Skeletal muscle tissue (tissue), 4 donors: ENCODE data around the gene STARD13. TPM values are rescaled to one million over a fixed set of nuclear protein-coding genes. Genes with fewer than 3 reads are reported as not detected.
"Not testable (repeated sequence)": the region's sequence is repeated elsewhere in the genome, so short reads cannot be mapped to it uniquely, and the experiment has no call there.

Experiments
- H3K27ac ChIP-seq: one replicate; pipeline ENCODE4 v1.7.0; 2013; ENCODE audit warnings: mild to moderate bottlenecking, low read depth, low read length, inconsistent platforms
- H3K27me3 ChIP-seq, 3 donors: one replicate each; pipeline ENCODE4 v1.7.0; 2013; ENCODE audit warnings: low read length in 3 of 3; ENCODE audit not compliant: control insufficient read depth in 3 of 3, insufficient read depth in 3 of 3
- H3K36me3 ChIP-seq, 3 donors: one replicate each; pipeline ENCODE4 v1.7.0; 2013; ENCODE audit warnings: low read length in 3 of 3; ENCODE audit not compliant: control insufficient read depth in 3 of 3, insufficient read depth in 3 of 3
- H3K4me1 ChIP-seq, 3 donors: one replicate each; pipeline ENCODE4 v1.7.0; 2013; ENCODE audit warnings: low read length in 3 of 3, mild to moderate bottlenecking in 3 of 3; ENCODE audit not compliant: control insufficient read depth in 3 of 3, insufficient read depth in 3 of 3
- H3K4me3 ChIP-seq, 3 donors: one replicate each; pipeline ENCODE4 v1.7.0; 2013; ENCODE audit warnings: low read length in 3 of 3
- H3K9ac ChIP-seq, 3 donors: one replicate each; pipeline ENCODE4 v1.7.0; 2013; ENCODE audit warnings: low read length in 3 of 3, mild to moderate bottlenecking in 3 of 3, moderate library complexity in 2 of 3, low read depth in 1 of 3
- H3K9me3 ChIP-seq, 3 donors: one replicate each; pipeline ENCODE4 v1.7.0; 2013; ENCODE audit warnings: low read length in 3 of 3; ENCODE audit not compliant: control insufficient read depth in 3 of 3
- total RNA-seq: library from RNA; depleted of rRNA; stranded (reverse); fragments of >200 nt; gene quantifications from one replicate; pipeline ENCODE4 v1.2.3, GENCODE V29; 2014
- donor health status: Osteomylitis.

The STARD13 gene
- total RNA-seq, 1 donor from 2014 or later = 30.3 TPM

DNA sequence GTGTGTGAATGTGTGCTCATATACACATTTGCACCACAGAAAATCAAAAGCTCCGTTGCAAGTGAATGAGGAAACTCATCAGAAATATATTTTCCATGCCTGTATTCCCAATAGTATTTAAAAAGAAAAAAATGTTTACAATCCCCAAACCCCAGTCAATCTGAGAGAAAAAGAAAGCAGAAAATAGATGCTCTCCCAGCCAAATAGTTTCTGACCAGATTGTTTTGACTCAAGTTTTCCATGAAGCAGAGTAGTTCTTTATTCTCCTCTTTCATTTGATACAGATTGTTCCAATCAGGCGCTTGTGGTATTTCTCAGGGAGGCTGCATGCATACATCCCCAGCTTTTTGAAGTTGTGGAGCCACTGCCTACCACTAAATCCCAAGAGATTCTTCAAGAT is 110.6 kb downstream of the STARD13 start:
- H3K27ac ChIP-seq = no peak overlapping the region
- no peaks in the 10 kb centered on the region for H3K27me3 ChIP-seq
- no peak overlapping the region for H3K4me3 ChIP-seq
- no peak overlapping the region for H3K9ac ChIP-seq
- H3K36me3 ChIP-seq = no peaks in the 10 kb centered on the region
- peaks cover 8 to 21% (median 13%) of the 10 kb centered on the region in 3 donors for H3K4me1 ChIP-seq
- H3K9me3 ChIP-seq = no peaks in the 10 kb centered on the region

DNA sequence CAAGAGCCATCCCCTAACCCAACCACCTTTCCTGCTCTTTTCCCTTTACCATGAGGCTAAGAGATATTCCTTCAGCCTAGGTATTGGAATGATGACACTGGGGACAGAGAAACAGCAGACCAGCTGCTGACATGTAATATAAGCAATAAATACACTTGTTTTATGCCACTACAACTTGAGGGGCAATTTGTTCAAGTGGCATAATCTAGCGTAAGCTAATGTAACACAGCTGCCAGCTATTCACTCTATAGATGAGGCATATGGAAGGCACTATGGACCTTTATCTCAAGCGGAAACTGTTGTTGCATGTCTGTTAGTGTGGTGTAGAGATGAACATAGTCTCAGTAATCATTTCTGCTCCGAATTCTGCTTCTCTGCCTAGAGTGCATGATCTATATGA is 111.1 kb downstream of the STARD13 start:
- H3K4me3 ChIP-seq = no peak overlapping the region
- H3K9ac ChIP-seq = no peak overlapping the region
- no peaks in the 10 kb centered on the region for H3K27me3 ChIP-seq
- H3K27ac ChIP-seq = no peak overlapping the region
- peaks cover 4 to 19% (median 9%) of the 10 kb centered on the region in 3 donors for H3K4me1 ChIP-seq
- H3K9me3 ChIP-seq = no peaks in the 10 kb centered on the region
- H3K36me3 ChIP-seq = no peaks in the 10 kb centered on the region

- H3K27ac ChIP-seq = peak overlapping the region; percentile 10
- no peaks in the 10 kb centered on the region for H3K9me3 ChIP-seq
- H3K36me3 ChIP-seq = no peaks in the 10 kb centered on the region
- H3K4me3 ChIP-seq = no peak overlapping the region
- no peak overlapping the region for H3K9ac ChIP-seq
- H3K4me1 ChIP-seq = peaks cover 12 to 19% (median 17%) of the 10 kb centered on the region in 3 donors
- no peaks in the 10 kb centered on the region for H3K27me3 ChIP-seq
These were observed 112.6 kb downstream of the STARD13 start for GRCh38 chr13:33172911-33173310.

DNA sequence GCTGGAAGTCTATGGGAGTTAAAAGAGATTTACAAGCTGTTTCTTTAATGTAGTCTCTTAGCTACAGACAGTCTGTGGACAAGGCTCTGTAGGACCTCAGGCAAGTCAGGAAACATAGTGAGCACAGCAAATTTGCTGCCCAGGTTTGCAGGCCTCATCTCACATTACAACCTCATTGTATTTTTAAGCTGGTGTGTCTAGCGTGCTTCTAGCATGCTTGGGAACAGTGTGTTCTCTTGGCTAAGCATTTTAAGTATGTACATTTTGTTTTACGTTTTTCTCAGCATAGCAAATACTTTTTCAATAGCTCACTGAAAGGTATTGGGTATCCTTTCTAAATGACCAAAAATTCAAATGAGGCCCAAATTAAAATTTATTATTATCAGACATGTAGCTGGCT is 113.2 kb downstream of the STARD13 start:
- H3K4me1 ChIP-seq = peaks cover 12 to 19% (median 17%) of the 10 kb centered on the region in 3 donors
- no peak overlapping the region for H3K4me3 ChIP-seq
- no peak overlapping the region for H3K9ac ChIP-seq
- H3K27me3 ChIP-seq = no peaks in the 10 kb centered on the region
- H3K27ac ChIP-seq = peak overlapping the region; percentile 10
- no peaks in the 10 kb centered on the region for H3K9me3 ChIP-seq
- H3K36me3 ChIP-seq = no peaks in the 10 kb centered on the region

GRCh38 chr13:33169273-33169980 is 116.1 kb downstream of the STARD13 start:
- Histone ChIP-seq H3K27me3 (no peaks in the 10 kb centered on the region), H3K27ac (no peak overlapping the region), H3K36me3 (peaks cover 0 to 2% (median 2%) of the 10 kb centered on the region in 3 donors), H3K9ac (no peak overlapping the region), H3K4me1 (peaks cover 12 to 17% (median 14%) of the 10 kb centered on the region in 3 donors), H3K9me3 (no peaks in the 10 kb centered on the region), H3K4me3 (no peak overlapping the region)

DNA sequence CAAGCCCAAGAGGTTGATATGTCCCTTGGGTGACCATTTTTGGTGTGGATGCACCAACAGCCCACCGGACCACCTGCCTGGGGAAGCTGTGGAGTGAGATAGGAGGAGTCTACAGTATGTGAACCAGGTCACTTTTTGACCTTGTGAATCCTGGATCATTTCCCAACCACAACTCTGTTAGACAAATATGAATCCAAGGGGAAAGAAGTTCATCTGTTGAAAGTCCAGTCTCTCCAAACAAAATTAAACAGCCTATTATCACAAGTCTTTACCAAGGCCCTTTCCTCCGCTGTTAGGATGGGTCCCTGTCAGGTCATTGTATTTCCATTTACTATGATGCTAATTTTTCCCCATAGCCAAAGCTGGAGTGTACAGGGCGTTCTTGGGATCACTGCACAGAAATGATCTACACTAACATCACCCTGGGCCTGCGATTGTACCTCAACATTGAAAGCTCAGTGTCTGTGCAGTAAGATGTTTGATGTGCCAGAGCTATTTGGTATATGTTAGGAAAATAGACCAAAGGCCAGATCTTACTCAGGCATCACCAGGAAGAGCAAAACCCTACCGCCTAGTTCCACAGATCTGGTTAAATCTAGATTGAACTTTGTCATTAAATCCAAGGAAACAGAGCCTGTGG is 117.1 kb downstream of the STARD13 start:
- no peaks in the 10 kb centered on the region for H3K27me3 ChIP-seq
- H3K27ac ChIP-seq = no peak overlapping the region
- peaks cover 0 to 2% (median 2%) of the 10 kb centered on the region in 3 donors for H3K36me3 ChIP-seq
- no peaks in the 10 kb centered on the region for H3K9me3 ChIP-seq
- H3K9ac ChIP-seq = no peak overlapping the region
- H3K4me1 ChIP-seq = peaks cover 9 to 17% (median 14%) of the 10 kb centered on the region in 3 donors
- no peak overlapping the region for H3K4me3 ChIP-seq

DNA sequence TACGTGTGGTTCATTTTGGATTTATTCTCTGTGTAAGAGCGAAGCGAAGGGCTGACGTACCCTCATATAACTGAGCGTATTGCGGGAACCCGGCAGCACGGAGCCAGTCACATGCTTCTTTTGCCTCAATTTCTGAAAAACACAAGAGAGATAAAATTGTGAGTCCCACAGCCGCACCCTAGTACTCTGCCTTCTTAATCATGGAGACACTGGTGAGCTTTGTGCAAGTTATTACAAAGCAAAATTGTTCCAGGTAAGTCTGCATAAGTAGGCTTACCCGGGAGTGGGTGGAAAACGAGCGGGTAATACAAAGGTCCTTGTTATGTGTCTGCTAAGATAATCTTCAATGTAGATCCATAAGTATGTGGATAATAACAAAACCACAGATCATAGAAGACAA is 118.1 kb downstream of the STARD13 start:
- Histone ChIP-seq H3K4me3 (no peak overlapping the region), H3K4me1 (peaks cover 8 to 17% (median 14%) of the 10 kb centered on the region in 3 donors), H3K27ac (no peak overlapping the region), H3K9me3 (no peaks in the 10 kb centered on the region), H3K36me3 (peaks cover 0 to 2% (median 2%) of the 10 kb centered on the region in 3 donors), H3K27me3 (no peaks in the 10 kb centered on the region), H3K9ac (no peak overlapping the region)

GRCh38 chr13:33165787-33166186 is 119.8 kb downstream of the STARD13 start:
- Histone ChIP-seq H3K27ac (no peak overlapping the region), H3K9ac (no peak overlapping the region), H3K27me3 (no peaks in the 10 kb centered on the region), H3K4me3 (no peak overlapping the region), H3K9me3 (no peaks in the 10 kb centered on the region), H3K36me3 (peaks cover 0 to 2% (median 2%) of the 10 kb centered on the region in 3 donors), H3K4me1 (peaks cover 0 to 10% (median 8%) of the 10 kb centered on the region in 3 donors)

DNA sequence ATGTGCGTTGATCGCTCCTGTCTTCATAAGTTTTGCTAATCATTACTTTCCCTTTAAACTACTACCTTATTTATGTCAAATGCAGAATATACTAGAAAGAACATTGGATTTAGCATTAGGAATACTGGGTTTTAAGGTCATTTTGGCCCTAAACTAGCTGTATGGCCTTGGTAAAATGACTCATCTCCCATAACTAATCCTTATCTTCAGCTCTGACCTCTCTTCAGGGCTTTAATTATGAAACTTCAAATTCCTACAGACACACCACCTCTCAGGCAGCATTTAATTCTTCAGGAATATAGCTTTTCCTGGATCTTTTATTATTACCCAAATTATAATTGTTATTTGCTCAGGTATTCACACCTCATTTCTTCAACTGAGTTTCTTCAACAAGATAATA is 121.2 kb downstream of the STARD13 start:
- no peaks in the 10 kb centered on the region for H3K27me3 ChIP-seq
- peaks cover 0 to 10% (median 8%) of the 10 kb centered on the region in 3 donors for H3K4me1 ChIP-seq
- peaks cover 0 to 2% (median 2%) of the 10 kb centered on the region in 3 donors for H3K36me3 ChIP-seq
- no peak overlapping the region for H3K9ac ChIP-seq
- no peaks in the 10 kb centered on the region for H3K9me3 ChIP-seq
- no peak overlapping the region for H3K27ac ChIP-seq
- no peak overlapping the region for H3K4me3 ChIP-seq

- not testable (repeated sequence) for H3K36me3 ChIP-seq, H3K4me1 ChIP-seq, H3K27ac ChIP-seq, H3K9me3 ChIP-seq, H3K4me3 ChIP-seq, H3K9ac ChIP-seq, H3K27me3 ChIP-seq
These were observed 122.8 kb downstream of the STARD13 start for GRCh38 chr13:33162725-33163124.
